ENCODE data around the gene PLBD2.

DNA sequence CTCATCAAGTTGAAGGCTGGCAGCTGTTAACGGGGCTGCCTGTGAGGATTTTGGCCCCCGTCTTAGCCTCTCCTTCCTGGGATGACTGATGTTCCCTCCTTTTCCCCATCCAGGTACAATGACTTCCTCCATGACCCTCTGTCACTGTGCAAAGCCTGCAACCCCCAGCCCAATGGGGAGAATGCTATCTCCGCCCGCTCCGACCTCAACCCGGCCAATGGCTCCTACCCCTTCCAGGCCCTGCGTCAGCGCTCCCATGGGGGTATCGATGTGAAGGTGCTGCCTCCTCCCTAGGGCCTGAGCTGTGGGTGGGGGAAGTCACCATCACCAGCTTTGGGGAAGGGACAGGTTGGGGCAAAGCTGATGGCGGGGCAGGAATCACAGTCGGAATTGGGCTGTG lies 29.2 kb downstream of the PLBD2 start:
- TF ChIP-seq, protein P1, sequence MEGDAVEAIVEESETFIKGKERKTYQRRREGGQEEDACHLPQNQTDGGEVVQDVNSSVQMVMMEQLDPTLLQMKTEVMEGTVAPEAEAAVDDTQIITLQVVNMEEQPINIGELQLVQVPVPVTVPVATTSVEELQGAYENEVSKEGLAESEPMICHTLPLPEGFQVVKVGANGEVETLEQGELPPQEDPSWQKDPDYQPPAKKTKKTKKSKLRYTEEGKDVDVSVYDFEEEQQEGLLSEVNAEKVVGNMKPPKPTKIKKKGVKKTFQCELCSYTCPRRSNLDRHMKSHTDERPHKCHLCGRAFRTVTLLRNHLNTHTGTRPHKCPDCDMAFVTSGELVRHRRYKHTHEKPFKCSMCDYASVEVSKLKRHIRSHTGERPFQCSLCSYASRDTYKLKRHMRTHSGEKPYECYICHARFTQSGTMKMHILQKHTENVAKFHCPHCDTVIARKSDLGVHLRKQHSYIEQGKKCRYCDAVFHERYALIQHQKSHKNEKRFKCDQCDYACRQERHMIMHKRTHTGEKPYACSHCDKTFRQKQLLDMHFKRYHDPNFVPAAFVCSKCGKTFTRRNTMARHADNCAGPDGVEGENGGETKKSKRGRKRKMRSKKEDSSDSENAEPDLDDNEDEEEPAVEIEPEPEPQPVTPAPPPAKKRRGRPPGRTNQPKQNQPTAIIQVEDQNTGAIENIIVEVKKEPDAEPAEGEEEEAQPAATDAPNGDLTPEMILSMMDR (conservative IDR thresholded peaks at IDR 0.05; ENCODE audit: low read length) = no peak
- no peak for TF ChIP-seq EZH2phosphoT487 (IDR thresholded peaks at IDR 0.05; ENCODE audit: borderline replicate concordance)

All from Loucy (cell line).